GM13976 (cell line): ENCODE measurements around the gene THBS4.

Source experiments
- DNase-seq: peaks from one replicate; pipeline ENCODE4 v3.0.0; 2012; ENCODE audit warnings: low spot score
- in situ Hi-C: fragments of 300-500 bp; cut with MboI; formaldehyde crosslinking; loops from one replicate; pipeline ENCODE4 v1.12.0; 2022; ENCODE audit warnings: low sequenced_read_pairs, mixed read lengths, inconsistent platforms; ENCODE audit not compliant: unreplicated experiment
- TF ChIP-seq, protein P1 (sequence below): IDR thresholded peaks from 2 replicates; pipeline ENCODE4 v1.5.1; 2012; ENCODE audit warnings: borderline replicate concordance, mild to moderate bottlenecking; ENCODE audit not compliant: insufficient read depth; ENCODE audit errors: extremely low read depth, missing control alignments, control extremely low read depth

Gene THBS4

DNA sequence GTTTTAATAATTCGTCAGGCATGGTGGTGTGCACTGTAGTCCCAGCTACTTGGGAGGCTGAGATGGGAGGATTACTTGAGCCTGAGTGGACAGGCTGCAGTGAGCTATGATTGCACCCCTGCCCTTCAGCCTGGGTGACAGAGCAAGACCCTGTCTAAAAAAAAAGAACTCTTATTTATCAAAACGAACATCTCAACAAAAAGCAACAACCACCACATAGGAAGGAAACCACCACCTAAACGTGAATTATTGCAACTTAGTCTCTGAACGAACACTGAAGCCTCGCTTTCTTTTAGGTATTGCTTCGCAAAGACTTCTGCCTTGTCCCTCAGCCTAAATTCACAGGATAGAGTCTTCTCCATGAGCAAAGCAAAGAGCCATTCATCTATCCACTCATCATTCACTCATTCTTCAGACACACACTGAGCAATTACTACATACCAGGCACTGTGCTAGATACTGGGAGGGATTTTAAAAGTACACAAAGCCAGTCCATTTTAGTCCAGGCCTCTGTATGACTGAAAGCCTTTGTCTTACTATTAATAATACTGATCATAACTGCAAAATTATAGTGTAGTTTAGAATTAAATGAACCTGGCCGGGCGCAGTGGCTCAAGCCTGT lies 57.4 kb downstream of the THBS4 start:
- in situ Hi-C loops, result loop anchor here (10.0 kb wide), 1 partner anchor 202 kb away; no protein-coding TSS in a partner anchor
- TF ChIP-seq, protein P1, sequence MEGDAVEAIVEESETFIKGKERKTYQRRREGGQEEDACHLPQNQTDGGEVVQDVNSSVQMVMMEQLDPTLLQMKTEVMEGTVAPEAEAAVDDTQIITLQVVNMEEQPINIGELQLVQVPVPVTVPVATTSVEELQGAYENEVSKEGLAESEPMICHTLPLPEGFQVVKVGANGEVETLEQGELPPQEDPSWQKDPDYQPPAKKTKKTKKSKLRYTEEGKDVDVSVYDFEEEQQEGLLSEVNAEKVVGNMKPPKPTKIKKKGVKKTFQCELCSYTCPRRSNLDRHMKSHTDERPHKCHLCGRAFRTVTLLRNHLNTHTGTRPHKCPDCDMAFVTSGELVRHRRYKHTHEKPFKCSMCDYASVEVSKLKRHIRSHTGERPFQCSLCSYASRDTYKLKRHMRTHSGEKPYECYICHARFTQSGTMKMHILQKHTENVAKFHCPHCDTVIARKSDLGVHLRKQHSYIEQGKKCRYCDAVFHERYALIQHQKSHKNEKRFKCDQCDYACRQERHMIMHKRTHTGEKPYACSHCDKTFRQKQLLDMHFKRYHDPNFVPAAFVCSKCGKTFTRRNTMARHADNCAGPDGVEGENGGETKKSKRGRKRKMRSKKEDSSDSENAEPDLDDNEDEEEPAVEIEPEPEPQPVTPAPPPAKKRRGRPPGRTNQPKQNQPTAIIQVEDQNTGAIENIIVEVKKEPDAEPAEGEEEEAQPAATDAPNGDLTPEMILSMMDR, result no peak

DNA sequence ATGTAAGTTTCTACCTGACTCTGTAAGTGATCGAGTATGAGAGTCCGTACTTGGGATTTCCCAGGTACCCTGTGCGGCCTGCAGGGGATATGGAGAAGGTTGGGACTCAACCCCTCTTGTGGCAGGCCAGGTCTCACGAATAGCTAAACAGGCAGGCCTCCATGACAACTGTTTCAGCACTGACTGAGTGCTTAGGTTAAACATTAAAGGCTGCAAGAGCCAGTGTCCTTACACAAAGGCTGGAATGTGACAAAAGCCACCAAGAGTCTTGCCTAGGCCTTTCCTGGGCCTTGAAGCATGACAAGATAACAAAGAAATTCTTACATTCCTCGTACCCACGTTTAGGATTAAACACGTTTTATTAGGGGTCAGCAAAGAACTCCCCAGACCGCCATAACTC lies 58.6 kb downstream of the THBS4 start:
- no peak for DNase-seq
- TF ChIP-seq, protein P1, result no peak
- in situ Hi-C loops, result loop anchor here (10.0 kb wide), 1 partner anchor 201 kb away; no protein-coding TSS in a partner anchor

More for the DNA sequence above, 57.4 kb downstream of the THBS4 start:
- no peak for DNase-seq

DNA sequence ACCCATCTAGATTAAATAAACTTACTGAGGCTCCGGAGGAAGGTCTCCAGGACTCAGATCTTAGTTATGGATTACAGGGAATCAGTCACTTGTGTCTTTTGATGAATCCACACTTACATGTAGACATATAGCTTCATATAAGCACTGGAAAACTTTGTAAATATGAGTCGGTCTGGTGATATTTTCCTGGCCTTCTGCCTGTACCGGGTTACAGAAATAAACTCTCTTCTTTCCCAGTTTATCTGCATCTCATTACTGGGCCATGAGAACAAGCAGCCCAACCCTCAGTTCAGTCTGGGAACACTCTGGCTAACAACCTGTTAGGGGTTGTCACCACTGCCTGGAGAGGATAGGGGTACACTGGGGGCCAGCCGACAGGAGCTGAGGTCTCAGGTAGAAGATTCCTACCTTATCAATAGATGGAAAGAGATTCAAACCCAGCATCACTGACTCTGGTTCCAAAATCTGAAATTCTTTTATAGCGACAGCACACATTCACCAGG lies 59.1 kb downstream of the THBS4 start:
- no peak for DNase-seq
- TF ChIP-seq, protein P1, result no peak
- in situ Hi-C loops, result loop anchor here (10.0 kb wide), 1 partner anchor 201 kb away; no protein-coding TSS in a partner anchor

DNA sequence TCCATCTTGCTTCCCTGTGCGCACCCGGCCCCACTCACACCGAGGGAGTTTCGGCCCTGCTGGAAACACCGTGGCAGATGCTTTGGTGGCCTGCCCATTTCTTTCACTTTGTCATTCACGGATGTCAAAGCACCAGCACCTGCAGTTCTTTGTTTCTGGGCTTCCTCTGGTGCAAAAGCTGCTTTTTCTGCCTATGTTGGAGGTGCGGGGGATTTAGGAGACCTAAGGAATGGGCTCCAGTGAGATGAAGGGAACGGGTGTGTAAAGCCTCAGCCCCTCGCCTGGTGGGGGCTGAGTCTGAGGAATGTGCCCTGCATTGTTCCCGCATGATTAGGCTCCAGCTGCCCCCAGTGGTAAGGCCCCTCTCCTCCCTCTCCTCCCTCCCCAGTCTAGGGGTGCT lies 62.3 kb downstream of the THBS4 start:
- TF ChIP-seq, protein P1, result no peak
- DNase-seq, result no peak
- in situ Hi-C loops, result loop anchor here (10.0 kb wide), 1 partner anchor 197 kb away; no protein-coding TSS in a partner anchor

DNA sequence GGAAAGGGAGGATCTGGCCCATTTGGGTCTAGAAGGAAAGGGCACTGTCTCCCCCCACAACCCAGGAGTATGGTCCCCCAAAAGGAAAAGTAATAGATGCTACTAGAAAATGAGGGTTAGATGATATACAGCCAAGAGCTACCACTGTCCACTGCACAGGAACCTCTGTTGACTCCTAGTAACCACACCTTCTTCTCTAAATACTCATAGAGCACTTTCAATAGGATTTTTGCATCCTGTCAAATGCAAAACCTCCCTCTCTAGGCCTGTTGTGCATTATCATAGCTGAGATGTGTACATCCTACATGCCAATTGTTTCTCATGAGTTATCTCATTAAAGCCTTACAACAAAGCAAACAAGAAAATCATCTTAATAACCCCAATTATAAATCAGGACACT lies 66.8 kb downstream of the THBS4 start:
- TF ChIP-seq, protein P1, result no peak
- in situ Hi-C loops, result loop anchor here (25.0 kb wide), 1 partner anchor 560 kb away; the partner anchor contains the start of genes DHFR and MSH3
- DNase-seq, result no peak

DNA sequence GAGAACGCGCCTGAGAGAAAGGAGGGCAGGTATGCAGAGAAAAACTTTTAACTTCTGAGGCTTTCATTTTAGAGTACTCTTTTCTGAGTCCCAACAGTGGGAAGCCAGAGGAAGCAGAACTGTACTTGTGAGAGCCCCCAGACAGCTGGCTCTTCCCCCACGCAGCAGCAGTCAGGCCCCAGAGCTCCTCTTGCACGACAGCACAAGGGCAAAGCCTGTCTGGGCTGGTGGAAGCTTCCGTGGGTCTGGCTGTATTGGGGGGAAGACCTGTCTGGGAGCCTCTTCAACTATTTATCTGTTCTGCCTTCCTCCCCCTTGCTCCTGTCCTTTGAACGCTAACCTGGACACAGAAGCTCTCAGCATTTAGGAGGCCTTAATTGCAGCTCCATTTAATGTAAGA lies 68.2 kb downstream of the THBS4 start:
- DNase-seq, result no peak
- TF ChIP-seq, protein P1, result no peak
- in situ Hi-C loops, result loop anchor here (25.0 kb wide), 1 partner anchor 559 kb away; the partner anchor contains the start of genes DHFR and MSH3
